Pancreas (tissue), 10 donors: ENCODE measurements around the gene OVOL2. TPM values are rescaled to one million over a fixed set of nuclear protein-coding genes. Genes with fewer than 3 reads are reported as not detected.

Experiments used
- ATAC-seq, 4 donors: fragments of 200-7000 bp; cut with Tn5 transposase; one replicate each; pipeline versions ENCODE4 v1.8.0 to v1.9.1; 2020; ENCODE audit warnings: mild to moderate bottlenecking in 4 of 4, moderate library complexity in 4 of 4
- DNase-seq, 6 donors: peaks; one replicate each; pipeline ENCODE4 v3.0.0-alpha.2; 2020
- FAIRE-seq: peaks from 2 replicates; lab custom pipeline; 2012; peaks lifted over from hg19 to GRCh38; lab: Jason Lieb, UNC
- H3K27ac ChIP-seq, 4 donors: fragments of 200-600 bp; sonication (generic); 1 replicate in 3 of 4; 2 replicates in 1 of 4; pipeline versions ENCODE4 v1.5.0 to v1.8.0; 2020
- H3K27me3 ChIP-seq, 4 donors: fragments of 200-600 bp; one replicate each; pipeline ENCODE4 v1.8.0; 2021
- H3K36me3 ChIP-seq, 3 donors: fragments of 200-600 bp; sonication (generic) in 1 of 3; one replicate each; pipeline versions ENCODE4 v1.5.0 to v1.8.0; 2020 to 2021
- H3K4me1 ChIP-seq, 3 donors: fragments of 200-600 bp; one replicate each; pipeline ENCODE4 v1.8.0; 2021
- H3K4me3 ChIP-seq, 4 donors: fragments of 200-600 bp; sonication (generic) in 2 of 4; one replicate each; pipeline versions ENCODE4 v1.5.0 to v1.8.0; 2020 to 2021
- H3K9me3 ChIP-seq, 4 donors: fragments of 200-600 bp; one replicate each; pipeline ENCODE4 v1.8.0; 2021
- WGBS, 2 donors: extraction: QIAGEN DNeasy Blood & Tissue Kit; methylation state at CpG; one replicate each; pipeline ENCODE4 v1.1.7; 2013; 5-methylcytosine and 5-hydroxymethylcytosine counted together
- intact Hi-C, 3 donors: fragments of 100-400 bp; cut with DNase I; formaldehyde crosslinking; loops; one replicate each; pipeline versions ENCODE4 v1.11.1 to v1.14.2; 2022
- polyA plus RNA-seq, 2 donors: library from polyadenylated mRNA; stranded (reverse); fragments of 200-250 nt; gene quantifications; one replicate each; pipeline ENCODE4 v1.2.3, GENCODE V29; 2013
- total RNA-seq, 6 donors: library from RNA; stranded (reverse); fragmentation: NEBNext Ultra II Directional in 4 of 6; extraction: Animal tissue kit (Norgen Biotek cat#: 25700) in 4 of 6; gene quantifications; one replicate each; pipeline versions ENCODE4 v1.2.1 to v1.2.4, GENCODE V29; 2021 to 2023
- TF ChIP-seq, protein P1 (sequence below), 4 donors: fragments of 200-600 bp; sonication (generic) in 3 of 4; IDR thresholded peaks; one replicate each; pipeline versions ENCODE4 v1.5.0 to v1.8.0; 2021; ENCODE audit warnings: antibody characterized with exemption in 4 of 4
- donor health status: healthy with polysubstance abuse.
- donor health status: DM: no; HTN: no; CAD: no; lungs with moderate emphysema.
- donor health status: DM: no; HTN: no; CAD: no.
- donor health status: control.
- donor health status: control.
- donor health status: Bipolar disorder and iron deficiency.
- donor health status: DM: yes; HTN: yes; CAD: no.
- donor health status: DM: no; HTN: no; CAD: no.
- donor health status: DM: no; HTN: no; CAD: no.
- donor health status: DM: yes; HTN: yes; CAD: no.

Gene OVOL2
- total and polyA plus RNA-seq, 8 donors = 4.2 to 7.9 (median 4.9) TPM

DNA sequence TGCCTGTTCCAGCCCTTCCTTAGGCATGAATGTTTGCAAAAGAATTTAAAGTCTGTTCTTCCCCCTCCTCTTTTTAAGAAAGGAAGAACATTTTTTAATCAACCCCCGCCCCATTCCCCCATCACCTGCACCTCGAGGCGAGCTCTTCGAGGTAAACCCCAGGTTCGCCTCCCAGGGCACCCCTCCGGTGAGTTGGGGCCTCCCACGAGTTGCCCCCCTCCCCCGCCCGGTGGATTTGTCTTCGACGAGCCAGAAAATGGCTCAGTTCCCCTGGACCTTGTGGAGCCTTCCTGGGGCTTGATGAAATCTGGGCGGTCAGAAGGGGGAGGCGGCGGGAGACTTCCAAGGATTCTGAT, 256 bp upstream of the OVOL2 start:
- FAIRE-seq (no peak), DNase-seq (no peak), ATAC-seq (peak; percentile 20 to 55 (median 40))
- Histone ChIP-seq H3K4me1 (peaks cover 0 to 8% (median 0%) of the 10 kb centered on the region in 3 donors), H3K27me3 (no peaks in the 10 kb centered on the region), H3K4me3 (peak overlapping the region; percentile 46 to 71 (median 70)), H3K9me3 (no peaks in the 10 kb centered on the region), H3K27ac (peak overlapping the region; percentile 62 to 87 (median 74)), H3K36me3 (no peaks in the 10 kb centered on the region)
- intact Hi-C loops = no loop called here
- 6 to 11% methylated on average over 14 of the region's 14 CpGs for WGBS, 2 donors
- TF ChIP-seq, protein P1, sequence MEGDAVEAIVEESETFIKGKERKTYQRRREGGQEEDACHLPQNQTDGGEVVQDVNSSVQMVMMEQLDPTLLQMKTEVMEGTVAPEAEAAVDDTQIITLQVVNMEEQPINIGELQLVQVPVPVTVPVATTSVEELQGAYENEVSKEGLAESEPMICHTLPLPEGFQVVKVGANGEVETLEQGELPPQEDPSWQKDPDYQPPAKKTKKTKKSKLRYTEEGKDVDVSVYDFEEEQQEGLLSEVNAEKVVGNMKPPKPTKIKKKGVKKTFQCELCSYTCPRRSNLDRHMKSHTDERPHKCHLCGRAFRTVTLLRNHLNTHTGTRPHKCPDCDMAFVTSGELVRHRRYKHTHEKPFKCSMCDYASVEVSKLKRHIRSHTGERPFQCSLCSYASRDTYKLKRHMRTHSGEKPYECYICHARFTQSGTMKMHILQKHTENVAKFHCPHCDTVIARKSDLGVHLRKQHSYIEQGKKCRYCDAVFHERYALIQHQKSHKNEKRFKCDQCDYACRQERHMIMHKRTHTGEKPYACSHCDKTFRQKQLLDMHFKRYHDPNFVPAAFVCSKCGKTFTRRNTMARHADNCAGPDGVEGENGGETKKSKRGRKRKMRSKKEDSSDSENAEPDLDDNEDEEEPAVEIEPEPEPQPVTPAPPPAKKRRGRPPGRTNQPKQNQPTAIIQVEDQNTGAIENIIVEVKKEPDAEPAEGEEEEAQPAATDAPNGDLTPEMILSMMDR (IDR thresholded peaks at IDR 0.05) = no peak

DNA sequence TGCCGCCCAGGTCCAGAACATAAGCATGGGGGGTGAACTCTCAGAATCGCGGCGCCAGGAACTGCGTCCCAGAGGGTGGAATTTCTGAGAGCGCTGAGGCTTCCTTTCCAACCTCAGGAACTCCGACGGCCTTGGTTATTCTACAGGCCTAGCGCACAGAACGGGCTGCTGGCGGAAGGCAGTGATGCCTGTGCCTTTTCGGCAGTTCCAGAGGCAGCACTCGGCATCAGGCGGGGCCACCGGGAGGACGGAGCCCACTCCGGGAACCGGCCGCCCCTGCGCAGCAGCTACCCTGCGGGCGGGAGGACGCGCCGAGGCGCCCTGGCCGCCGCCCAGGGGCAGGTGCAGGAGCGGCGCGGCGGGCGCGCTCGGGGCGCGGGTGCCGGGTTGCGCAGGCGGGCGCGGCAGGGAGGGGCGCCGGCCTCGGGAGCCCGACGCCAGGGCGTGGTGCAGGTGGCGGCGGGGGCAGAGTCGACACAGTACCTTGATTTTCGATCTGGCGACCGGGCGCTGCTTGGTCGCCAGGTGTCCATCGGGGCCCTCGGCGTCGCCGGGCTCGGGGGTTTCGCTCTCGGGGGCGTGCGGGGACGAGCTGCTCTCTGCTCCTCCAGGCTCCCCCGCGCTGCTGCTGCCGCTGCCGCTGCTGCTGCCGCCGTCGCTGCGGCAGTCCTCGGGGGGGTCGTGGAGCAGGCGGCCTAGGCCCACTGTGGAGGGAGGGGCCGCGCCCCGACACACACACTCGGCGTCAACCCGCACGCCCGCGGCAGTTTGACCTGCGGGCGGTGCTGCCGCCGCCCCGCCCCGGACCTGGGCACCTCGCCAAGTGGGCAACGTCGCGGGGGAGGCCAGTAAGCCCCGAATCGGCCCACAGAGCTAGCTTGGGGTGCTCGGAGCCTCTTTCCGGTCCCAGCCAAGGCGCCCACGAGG, 1.3 kb downstream of the OVOL2 start:
- WGBS, 2 donors = 4% methylated on average over 64 to 103 of the region's 103 CpGs
- Histone ChIP-seq H3K36me3 (no peaks in the 10 kb centered on the region), H3K27ac (peak overlapping the region; percentile 62 to 87 (median 74)), H3K27me3 (no peaks in the 10 kb centered on the region), H3K4me1 (peaks cover 0 to 8% (median 0%) of the 10 kb centered on the region in 3 donors), H3K9me3 (no peaks in the 10 kb centered on the region), H3K4me3 (peak overlapping the region; percentile 46 to 71 (median 70))
- DNase-seq (peak; percentile 16 to 83 (median 48)), ATAC-seq (peak; percentile 21 to 43 (median 27)), FAIRE-seq (no peak)
- intact Hi-C loops = no loop called here
- TF ChIP-seq, protein P1 (IDR thresholded peaks at IDR 0.05) = no peak

DNA sequence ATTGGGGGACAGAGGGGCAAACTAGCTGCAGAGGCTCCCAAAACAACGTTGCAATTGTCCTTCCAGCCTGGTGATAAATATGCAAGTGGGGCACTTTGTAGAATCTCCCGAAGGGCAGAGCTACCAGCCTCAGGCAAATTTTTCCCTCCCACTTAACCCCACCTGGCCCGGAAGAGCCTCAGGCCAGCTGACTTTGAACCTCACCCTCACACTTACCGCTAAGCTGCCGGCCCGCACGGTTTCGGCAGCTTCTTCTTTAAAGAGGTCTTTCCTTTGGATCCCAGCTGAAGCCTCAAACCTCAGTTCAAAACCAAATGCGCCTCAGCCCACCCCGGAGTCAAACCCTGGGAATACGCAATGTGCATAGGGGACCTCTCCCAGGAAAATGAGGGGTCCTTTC, 2.5 kb downstream of the OVOL2 start:
- H3K4me1 ChIP-seq = peaks cover 0 to 8% (median 0%) of the 10 kb centered on the region in 3 donors
- no peak overlapping the region for H3K4me3 ChIP-seq
- no peaks in the 10 kb centered on the region for H3K27me3 ChIP-seq
- H3K36me3 ChIP-seq = no peaks in the 10 kb centered on the region
- 60 to 69% methylated on average over 11 of the region's 11 CpGs for WGBS, 2 donors
- intact Hi-C loops = no loop called here
- ATAC-seq (no peak), DNase-seq (peak in 1 of 6 donors; percentile 32), FAIRE-seq (no peak)
- H3K27ac ChIP-seq = no peak overlapping the region
- TF ChIP-seq, protein P1 (IDR thresholded peaks at IDR 0.05) = no peak
- H3K9me3 ChIP-seq = no peaks in the 10 kb centered on the region

DNA sequence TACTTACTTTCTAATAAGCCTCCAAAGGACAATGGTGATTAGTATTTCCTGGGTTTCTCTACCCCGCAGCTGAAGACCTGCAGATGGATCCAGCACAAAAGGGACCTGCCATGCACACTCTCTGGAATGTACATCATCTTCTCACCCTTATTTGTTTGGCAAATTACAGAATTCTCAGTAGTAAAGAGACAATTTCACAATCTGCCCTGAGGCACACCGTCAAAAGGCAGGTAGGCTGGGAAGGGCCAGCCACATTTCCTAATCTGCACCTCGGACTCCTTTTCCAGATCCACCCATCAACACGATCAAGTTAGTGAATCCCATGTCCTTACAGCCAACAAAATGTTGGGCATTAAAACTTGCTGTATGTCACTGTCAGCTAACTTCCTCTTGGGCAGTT, 4.9 kb downstream of the OVOL2 start:
- no peak overlapping the region for H3K4me3 ChIP-seq
- H3K27ac ChIP-seq = no peak overlapping the region
- TF ChIP-seq, protein P1 (IDR thresholded peaks at IDR 0.05) = no peak
- intact Hi-C loops = no loop called here
- no peaks in the 10 kb centered on the region for H3K27me3 ChIP-seq
- no peak for DNase-seq
- H3K36me3 ChIP-seq = no peaks in the 10 kb centered on the region
- no peaks in the 10 kb centered on the region for H3K9me3 ChIP-seq
- no peaks in the 10 kb centered on the region for H3K4me1 ChIP-seq
- no peak for ATAC-seq
- 96 to 97% methylated on average over 4 of the region's 4 CpGs for whole genome bisulfite sequencing, 2 donors
- no peak for FAIRE-seq

DNA sequence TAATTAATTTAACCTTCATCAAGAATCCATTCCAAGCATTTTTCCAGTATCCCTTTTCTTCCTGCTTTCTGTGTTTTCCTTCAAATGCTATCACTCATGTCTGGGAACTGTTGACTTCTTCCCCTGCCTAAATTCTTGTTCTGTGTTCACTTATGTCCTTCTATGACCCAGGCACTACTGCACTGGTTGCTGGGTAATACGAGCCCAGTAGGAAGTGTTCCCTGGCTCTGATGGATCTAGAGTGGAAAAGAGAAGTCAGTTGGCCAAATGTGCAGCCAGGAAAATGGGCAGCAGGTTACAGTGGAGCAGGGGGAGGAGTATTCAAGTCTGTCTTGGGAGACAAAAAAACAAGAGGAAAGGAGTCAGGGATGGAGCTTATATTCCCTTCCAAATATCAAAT, 7.1 kb downstream of the OVOL2 start:
- H3K27ac ChIP-seq = no peak overlapping the region
- H3K27me3 ChIP-seq = no peaks in the 10 kb centered on the region
- FAIRE-seq (no peak), ATAC-seq (no peak), DNase-seq (no peak)
- 82 to 95% methylated on average over 1 of the region's 1 CpG for WGBS, 2 donors
- intact Hi-C loops = no loop called here
- H3K9me3 ChIP-seq = no peaks in the 10 kb centered on the region
- H3K4me3 ChIP-seq = no peak overlapping the region
- no peaks in the 10 kb centered on the region for H3K36me3 ChIP-seq
- no peaks in the 10 kb centered on the region for H3K4me1 ChIP-seq
- TF ChIP-seq, protein P1 (IDR thresholded peaks at IDR 0.05) = no peak
